ENCODE data around the gene ZBTB39.

ZBTB39 gene

DNA sequence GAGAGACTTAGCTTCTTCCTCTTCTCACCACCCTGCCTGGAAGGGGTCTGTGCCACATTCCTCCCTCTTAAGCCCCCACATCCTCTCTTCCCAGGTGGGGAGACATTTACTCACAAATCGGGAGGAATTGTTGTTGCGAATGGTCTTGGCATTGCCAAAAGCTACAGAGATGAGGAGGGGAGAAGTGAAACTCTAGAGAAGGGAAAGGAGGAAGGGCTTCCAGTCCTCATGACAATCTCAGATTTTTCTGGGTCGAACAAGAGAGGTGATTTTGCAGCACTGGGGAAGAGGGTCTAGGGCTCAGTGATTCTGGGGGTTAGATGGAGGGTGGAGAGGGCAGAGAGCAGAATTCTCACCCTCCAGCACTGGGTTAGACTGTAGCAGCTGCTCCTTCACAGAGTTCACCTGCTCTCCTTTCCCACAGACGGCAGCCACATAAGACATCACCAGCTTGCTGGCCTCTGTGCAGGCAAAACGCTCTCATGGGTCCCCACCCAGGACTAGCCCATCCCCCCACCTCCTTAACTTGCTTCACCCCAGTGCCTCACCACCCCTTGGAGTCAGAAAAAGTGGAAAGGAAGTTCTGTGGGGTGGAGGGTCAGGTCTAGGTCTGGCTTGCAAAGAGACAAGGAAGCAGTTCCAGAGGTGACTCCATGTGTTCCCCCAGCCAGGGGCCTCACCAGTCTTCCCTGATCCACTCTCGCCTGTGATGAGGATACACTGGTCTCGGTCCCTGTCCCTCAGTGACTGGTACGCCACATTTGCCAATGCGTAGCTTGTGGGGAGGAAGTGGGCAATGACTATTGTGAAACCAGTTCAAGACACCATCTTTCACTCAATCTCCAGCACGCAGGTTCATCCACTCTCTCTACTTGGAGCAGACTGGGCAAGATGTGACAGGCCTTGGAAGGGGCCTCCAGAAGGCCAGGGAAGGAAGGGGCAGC lies 40.9 kb upstream of the ZBTB39 start:
- TF ChIP-seq, protein P1, sequence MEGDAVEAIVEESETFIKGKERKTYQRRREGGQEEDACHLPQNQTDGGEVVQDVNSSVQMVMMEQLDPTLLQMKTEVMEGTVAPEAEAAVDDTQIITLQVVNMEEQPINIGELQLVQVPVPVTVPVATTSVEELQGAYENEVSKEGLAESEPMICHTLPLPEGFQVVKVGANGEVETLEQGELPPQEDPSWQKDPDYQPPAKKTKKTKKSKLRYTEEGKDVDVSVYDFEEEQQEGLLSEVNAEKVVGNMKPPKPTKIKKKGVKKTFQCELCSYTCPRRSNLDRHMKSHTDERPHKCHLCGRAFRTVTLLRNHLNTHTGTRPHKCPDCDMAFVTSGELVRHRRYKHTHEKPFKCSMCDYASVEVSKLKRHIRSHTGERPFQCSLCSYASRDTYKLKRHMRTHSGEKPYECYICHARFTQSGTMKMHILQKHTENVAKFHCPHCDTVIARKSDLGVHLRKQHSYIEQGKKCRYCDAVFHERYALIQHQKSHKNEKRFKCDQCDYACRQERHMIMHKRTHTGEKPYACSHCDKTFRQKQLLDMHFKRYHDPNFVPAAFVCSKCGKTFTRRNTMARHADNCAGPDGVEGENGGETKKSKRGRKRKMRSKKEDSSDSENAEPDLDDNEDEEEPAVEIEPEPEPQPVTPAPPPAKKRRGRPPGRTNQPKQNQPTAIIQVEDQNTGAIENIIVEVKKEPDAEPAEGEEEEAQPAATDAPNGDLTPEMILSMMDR (IDR thresholded peaks at IDR 0.05), result no peak

GRCh38 chr12:57046086-57046791 lies 39.9 kb upstream of the ZBTB39 start:
- TF ChIP-seq, protein P1 (IDR thresholded peaks at IDR 0.05), result no peak

- TF ChIP-seq, protein P1 (IDR thresholded peaks at IDR 0.05), result no peak
These were observed 38.5 kb upstream of the ZBTB39 start for GRCh38 chr12:57044889-57045288.

DNA sequence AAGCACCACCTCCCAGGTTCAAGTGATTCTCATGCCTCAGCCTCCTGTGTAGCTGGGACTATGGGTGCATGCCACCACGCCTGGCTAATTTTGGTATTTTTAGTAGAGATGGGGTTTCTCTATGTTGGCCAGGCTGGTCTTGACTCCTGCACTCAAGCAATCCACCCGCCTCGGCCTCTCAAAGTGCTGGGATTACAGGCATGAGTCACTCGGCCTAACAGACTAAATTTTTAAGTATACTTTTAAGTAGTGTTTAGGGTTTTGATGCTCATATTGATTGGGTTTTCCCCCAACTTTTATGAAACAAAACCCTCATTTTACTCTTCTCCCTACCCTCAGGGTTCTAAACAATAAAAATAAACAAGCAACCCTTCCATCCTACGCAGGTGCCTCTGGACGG lies 38.1 kb upstream of the ZBTB39 start:
- TF ChIP-seq, protein P1 (IDR thresholded peaks at IDR 0.05), result no peak

DNA sequence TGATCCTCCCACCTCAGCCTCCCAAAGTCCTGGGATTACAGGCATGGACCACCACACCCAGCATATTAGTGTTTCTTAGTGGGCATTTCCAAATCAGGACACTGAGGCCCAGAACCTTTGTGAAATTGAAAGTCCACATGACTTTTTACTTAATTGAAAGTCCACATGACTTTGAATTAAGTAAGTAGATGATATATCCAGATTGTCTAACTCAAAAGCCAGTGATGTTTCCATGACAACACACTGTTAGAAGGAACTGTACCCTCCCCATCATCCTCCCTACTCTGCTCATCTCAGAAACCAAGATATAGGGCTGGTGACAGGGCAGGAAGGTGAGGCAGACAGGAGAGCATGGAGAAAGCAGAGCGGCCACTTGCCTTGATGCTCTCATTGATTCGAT lies 36.3 kb upstream of the ZBTB39 start:
- TF ChIP-seq, protein P1 (IDR thresholded peaks at IDR 0.05), result no peak

DNA sequence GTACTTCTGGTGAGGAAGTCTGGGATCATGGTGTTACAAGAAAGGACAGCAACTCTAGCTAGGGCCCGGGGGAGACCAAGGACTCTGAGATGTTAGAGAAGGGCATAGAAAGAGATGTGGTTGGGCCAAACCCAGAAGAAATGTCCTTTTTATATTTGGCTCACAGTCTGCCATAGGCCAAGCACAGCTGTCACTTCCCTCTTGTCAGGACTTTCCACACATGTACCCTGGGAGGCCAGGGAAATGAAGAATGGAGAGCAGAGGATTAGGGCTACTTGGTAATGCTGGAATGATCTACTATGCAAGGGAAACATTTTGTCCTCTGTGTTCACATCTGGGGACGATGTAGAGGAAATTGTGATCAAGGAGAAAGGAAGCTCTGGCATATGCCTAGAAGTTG lies 34.4 kb upstream of the ZBTB39 start:
- TF ChIP-seq, protein P1 (IDR thresholded peaks at IDR 0.05), result no peak

DNA sequence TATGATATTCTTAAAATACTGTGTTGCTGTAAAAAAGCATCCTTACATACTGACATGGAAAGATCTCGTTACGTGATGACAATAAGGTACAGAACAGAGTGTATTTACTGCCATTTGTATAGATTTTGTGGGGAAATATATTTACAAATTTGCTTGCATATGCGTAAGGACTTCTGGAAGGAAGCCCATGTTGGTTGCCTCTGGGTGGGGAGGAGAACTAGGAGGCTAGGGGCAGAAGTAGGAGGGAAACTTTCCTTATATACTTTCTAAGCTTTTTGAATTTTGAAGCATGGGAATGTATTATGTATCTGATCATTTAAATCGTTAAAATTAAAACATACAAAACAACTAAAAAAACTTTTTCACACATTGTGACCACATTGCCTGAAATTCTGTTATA lies 33.9 kb upstream of the ZBTB39 start:
- TF ChIP-seq, protein P1 (IDR thresholded peaks at IDR 0.05), result no peak

Data from LNCAP (cell line).